Measurements from ENCODE around the gene UCK1.
A peak's percentile ranks its signal among the peaks of the same experiment; 100 is the strongest.

The UCK1 gene

GRCh38 chr9:131530920-131531832 lies at the start of gene UCK1:
TSS of gene UCK1 (minus strand) at chr9:131531263. CDS start at chr9:131531174, 89 bp downstream.
- H3K9me2 ChIP-seq (replicated peaks; ENCODE audit: control insufficient read depth, low read length), result no peaks in the 10 kb centered on the region
- H3F3A ChIP-seq (ENCODE audit: control insufficient read depth, insufficient read depth), result no peaks in the 10 kb centered on the region
- peak within 1 kb of the TSS; percentile 99 for H3K4me2 ChIP-seq (ENCODE audit: low read length)
- peaks cover 38% of the 10 kb centered on the region for H3K36me3 ChIP-seq (ENCODE audit: control insufficient read depth, low read length)
- H3K27ac ChIP-seq (ENCODE audit: low read depth, low read length), result peak within 1 kb of the TSS; percentile 40
- no peak for TF ChIP-seq CTCF (IDR thresholded peaks at IDR 0.05; ENCODE audit: low read depth, low read length, poor library complexity, severe bottlenecking)
- no peak for TF ChIP-seq EZH2phosphoT487 (IDR thresholded peaks at IDR 0.05; ENCODE audit: borderline replicate concordance, low read length)
- no peaks in the 10 kb centered on the region for H3K27me3 ChIP-seq (ENCODE audit: control insufficient read depth, low read length)
- no peaks in the 10 kb centered on the region for H3K9me3 ChIP-seq (ENCODE audit: control insufficient read depth, insufficient read depth, low read length)
- no peaks in the 10 kb centered on the region for H4K20me1 ChIP-seq (ENCODE audit: control insufficient read depth, insufficient read depth, low read depth, low read length)
- H3K4me1 ChIP-seq (ENCODE audit: control insufficient read depth, low read length), result peaks cover 23% of the 10 kb centered on the region
- H3K79me2 ChIP-seq (ENCODE audit: control insufficient read depth, low read length), result peaks cover 16% of the 10 kb centered on the region
- H3K4me3 ChIP-seq (ENCODE audit: low read length), result peak within 1 kb of the TSS; percentile 93

- TF ChIP-seq CTCF (IDR thresholded peaks at IDR 0.05; ENCODE audit: low read depth, low read length, poor library complexity, severe bottlenecking) (no peak), EZH2phosphoT487 (IDR thresholded peaks at IDR 0.05; ENCODE audit: borderline replicate concordance, low read length) (no peak)
- no peak overlapping the region for H3K4me2 ChIP-seq (ENCODE audit: low read length)
- no peak overlapping the region for H3K27ac ChIP-seq (ENCODE audit: low read depth, low read length)
- H3K36me3 ChIP-seq (ENCODE audit: control insufficient read depth, low read length), result peaks cover 80% of the 10 kb centered on the region
- peaks cover 9% of the 10 kb centered on the region for H3K4me1 ChIP-seq (ENCODE audit: control insufficient read depth, low read length)
- H3K79me2 ChIP-seq (ENCODE audit: control insufficient read depth, low read length), result no peaks in the 10 kb centered on the region
- H3K4me3 ChIP-seq (ENCODE audit: low read length), result no peak overlapping the region
- H4K20me1 ChIP-seq (ENCODE audit: control insufficient read depth, insufficient read depth, low read depth, low read length), result no peaks in the 10 kb centered on the region
- H3K9me2 ChIP-seq (replicated peaks; ENCODE audit: control insufficient read depth, low read length), result no peaks in the 10 kb centered on the region
- no peaks in the 10 kb centered on the region for H3K9me3 ChIP-seq (ENCODE audit: control insufficient read depth, insufficient read depth, low read length)
- H3K27me3 ChIP-seq (ENCODE audit: control insufficient read depth, low read length), result no peaks in the 10 kb centered on the region
- H3F3A ChIP-seq (ENCODE audit: control insufficient read depth, insufficient read depth), result no peaks in the 10 kb centered on the region
Measured at GRCh38 chr9:131580358-131580757, 49.3 kb upstream of the UCK1 start.

- H3K79me2 ChIP-seq (ENCODE audit: control insufficient read depth, low read length), result no peaks in the 10 kb centered on the region
- H3K36me3 ChIP-seq (ENCODE audit: control insufficient read depth, low read length), result peaks cover 79% of the 10 kb centered on the region
- no peaks in the 10 kb centered on the region for H3K9me3 ChIP-seq (ENCODE audit: control insufficient read depth, insufficient read depth, low read length)
- TF ChIP-seq EZH2phosphoT487 (IDR thresholded peaks at IDR 0.05; ENCODE audit: borderline replicate concordance, low read length) (no peak), CTCF (IDR thresholded peaks at IDR 0.05; ENCODE audit: low read depth, low read length, poor library complexity, severe bottlenecking) (no peak)
- no peaks in the 10 kb centered on the region for H4K20me1 ChIP-seq (ENCODE audit: control insufficient read depth, insufficient read depth, low read depth, low read length)
- H3K27ac ChIP-seq (ENCODE audit: low read depth, low read length), result no peak overlapping the region
- peaks cover 4% of the 10 kb centered on the region for H3K4me1 ChIP-seq (ENCODE audit: control insufficient read depth, low read length)
- H3K4me2 ChIP-seq (ENCODE audit: low read length), result no peak overlapping the region
- no peaks in the 10 kb centered on the region for H3K27me3 ChIP-seq (ENCODE audit: control insufficient read depth, low read length)
- H3K4me3 ChIP-seq (ENCODE audit: low read length), result no peak overlapping the region
- H3F3A ChIP-seq (ENCODE audit: control insufficient read depth, insufficient read depth), result no peaks in the 10 kb centered on the region
- no peaks in the 10 kb centered on the region for H3K9me2 ChIP-seq (replicated peaks; ENCODE audit: control insufficient read depth, low read length)
Measured at GRCh38 chr9:131579789-131580211, 48.7 kb upstream of the UCK1 start.

All from DOHH2 (cell line).